Activated CD4-positive, alpha-beta T cell treated with anti-CD3 and anti-CD28 coated beads, Interleukin-2, amount 10 ng/mL, durations not matched to agents 7 days and 5 days (primary cell): ENCODE data around the gene ZNF467. TPM values are rescaled to one million over a fixed set of nuclear protein-coding genes. Genes with fewer than 3 reads are reported as not detected.

ENCODE experiments used
- CTCF ChIA-PET: fragments of 350-600 bp; sonication (Branson Sonifier 250); formaldehyde crosslinking; loops from one replicate; lab custom pipeline; 2021; ENCODE audit warnings: antibody characterized with exemption; lab: Charles Lee
- POLR2A ChIA-PET: fragments of 350-600 bp; sonication (Branson Sonifier 250); formaldehyde crosslinking; loops from one replicate; lab custom pipeline; 2021; ENCODE audit warnings: antibody characterized with exemption; lab: Charles Lee
- DNase-seq: peaks from one replicate; pipeline ENCODE4 v3.0.0-alpha.2; 2020
- H3K27ac Mint-ChIP-seq: one replicate; pipeline ENCODE4 v1.8.0; 2021; ENCODE audit warnings: mild to moderate bottlenecking, moderate library complexity, mixed read lengths
- H3K27me3 Mint-ChIP-seq: one replicate; pipeline ENCODE4 v1.8.0; 2021; ENCODE audit warnings: mixed read lengths
- H3K36me3 Mint-ChIP-seq: one replicate; pipeline ENCODE4 v1.8.0; 2021; ENCODE audit warnings: low read depth, mixed read lengths
- H3K4me1 Mint-ChIP-seq: one replicate; pipeline ENCODE4 v1.8.0; 2021; ENCODE audit warnings: mixed read lengths
- H3K4me3 Mint-ChIP-seq: one replicate; pipeline ENCODE4 v1.8.0; 2021; ENCODE audit warnings: mild to moderate bottlenecking, moderate library complexity, mixed read lengths
- H3K9me3 Mint-ChIP-seq: one replicate; pipeline ENCODE4 v1.8.0; 2021; ENCODE audit warnings: mixed read lengths
- total RNA-seq, 2 experiments: library from RNA; stranded (reverse); gene quantifications; one replicate each; pipeline ENCODE4 v1.2.3, GENCODE V29; 2021

The ZNF467 gene
- total RNA-seq, 2 experiments from 2014 or later, result 0.15 to 0.32 TPM

DNA sequence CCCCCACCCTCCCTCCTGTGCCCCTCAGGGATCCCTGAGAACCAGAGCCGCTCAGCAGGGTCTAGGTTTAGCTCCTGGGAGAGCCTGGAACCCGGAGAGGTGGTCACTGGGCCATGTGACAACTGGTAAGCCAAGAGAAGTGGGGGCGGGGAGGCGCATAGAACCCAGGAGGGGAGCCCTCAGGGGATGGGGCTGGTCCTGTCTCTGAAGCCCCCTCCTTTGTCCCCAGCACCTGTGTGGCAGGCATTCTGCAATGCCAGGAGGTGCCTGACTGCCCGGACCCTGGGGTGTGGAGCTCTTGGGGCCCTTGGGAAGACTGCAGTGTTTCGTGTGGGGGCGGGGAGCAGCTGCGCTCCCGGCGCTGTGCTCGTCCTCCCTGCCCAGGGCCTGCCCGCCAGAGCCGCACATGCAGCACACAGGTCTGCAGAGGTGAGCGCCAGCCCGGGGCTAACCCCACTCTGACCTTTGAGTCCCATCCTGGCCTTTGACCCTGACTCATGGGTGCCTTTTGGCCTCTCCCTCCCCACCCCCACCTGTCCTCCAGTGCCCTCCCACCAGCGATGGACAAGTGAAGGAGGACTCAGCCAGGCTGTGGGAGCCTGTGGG, 42.4 kb upstream of the ZNF467 start:
- ChIA-PET CTCF (no interaction called here), POLR2A (no interaction called here)
- no peak overlapping the region for H3K27ac Mint-ChIP-seq
- H3K36me3 Mint-ChIP-seq, result no peaks in the 10 kb centered on the region
- no peaks in the 10 kb centered on the region for H3K27me3 Mint-ChIP-seq
- no peak for DNase-seq
- H3K4me1 Mint-ChIP-seq, result no peaks in the 10 kb centered on the region
- H3K4me3 Mint-ChIP-seq, result no peak overlapping the region
- no peaks in the 10 kb centered on the region for H3K9me3 Mint-ChIP-seq

DNA sequence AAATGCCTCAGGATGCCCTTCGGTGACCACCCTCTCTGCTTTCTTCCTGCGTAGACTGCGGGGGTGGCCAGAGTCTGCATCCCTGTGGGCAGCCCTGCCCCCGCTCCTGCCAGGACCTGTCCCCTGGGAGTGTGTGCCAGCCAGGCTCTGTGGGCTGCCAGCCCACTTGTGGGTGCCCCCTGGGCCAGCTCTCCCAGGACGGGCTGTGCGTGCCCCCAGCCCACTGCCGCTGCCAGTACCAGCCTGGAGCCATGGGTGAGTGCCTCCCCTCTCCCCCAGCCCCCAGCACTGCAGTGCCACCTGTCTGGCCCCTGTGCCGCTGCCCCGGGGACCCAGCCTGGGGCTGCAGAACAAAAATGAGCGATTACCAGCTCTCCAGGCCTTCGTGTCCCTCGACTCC, 41.7 kb upstream of the ZNF467 start:
- H3K9me3 Mint-ChIP-seq, result no peaks in the 10 kb centered on the region
- no peak overlapping the region for H3K27ac Mint-ChIP-seq
- no peaks in the 10 kb centered on the region for H3K27me3 Mint-ChIP-seq
- H3K4me3 Mint-ChIP-seq, result no peak overlapping the region
- H3K4me1 Mint-ChIP-seq, result no peaks in the 10 kb centered on the region
- ChIA-PET CTCF (no interaction called here), POLR2A (no interaction called here)
- DNase-seq, result no peak
- H3K36me3 Mint-ChIP-seq, result no peaks in the 10 kb centered on the region

DNA sequence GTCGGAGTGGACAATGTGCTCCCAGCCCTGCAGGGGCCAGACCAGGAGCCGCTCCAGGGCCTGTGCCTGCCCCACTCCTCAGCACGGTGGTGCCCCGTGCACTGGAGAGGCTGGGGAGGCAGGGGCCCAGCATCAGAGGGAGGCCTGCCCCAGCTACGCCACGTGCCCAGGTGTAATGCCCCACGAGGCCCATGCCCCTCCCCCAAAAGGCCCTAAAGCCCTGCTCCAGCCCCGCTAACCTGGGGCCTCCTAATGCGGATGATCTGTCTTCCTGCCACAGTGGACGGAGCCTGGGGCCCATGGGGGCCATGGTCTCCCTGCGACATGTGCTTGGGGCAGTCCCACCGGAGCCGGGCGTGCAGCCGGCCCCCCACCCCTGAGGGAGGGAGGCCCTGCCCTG, 41.1 kb upstream of the ZNF467 start:
- ChIA-PET CTCF (no interaction called here), POLR2A (no interaction called here)
- no peaks in the 10 kb centered on the region for H3K36me3 Mint-ChIP-seq
- DNase-seq, result no peak
- no peaks in the 10 kb centered on the region for H3K27me3 Mint-ChIP-seq
- H3K4me3 Mint-ChIP-seq, result no peak overlapping the region
- no peaks in the 10 kb centered on the region for H3K9me3 Mint-ChIP-seq
- no peak overlapping the region for H3K27ac Mint-ChIP-seq
- H3K4me1 Mint-ChIP-seq, result no peaks in the 10 kb centered on the region

DNA sequence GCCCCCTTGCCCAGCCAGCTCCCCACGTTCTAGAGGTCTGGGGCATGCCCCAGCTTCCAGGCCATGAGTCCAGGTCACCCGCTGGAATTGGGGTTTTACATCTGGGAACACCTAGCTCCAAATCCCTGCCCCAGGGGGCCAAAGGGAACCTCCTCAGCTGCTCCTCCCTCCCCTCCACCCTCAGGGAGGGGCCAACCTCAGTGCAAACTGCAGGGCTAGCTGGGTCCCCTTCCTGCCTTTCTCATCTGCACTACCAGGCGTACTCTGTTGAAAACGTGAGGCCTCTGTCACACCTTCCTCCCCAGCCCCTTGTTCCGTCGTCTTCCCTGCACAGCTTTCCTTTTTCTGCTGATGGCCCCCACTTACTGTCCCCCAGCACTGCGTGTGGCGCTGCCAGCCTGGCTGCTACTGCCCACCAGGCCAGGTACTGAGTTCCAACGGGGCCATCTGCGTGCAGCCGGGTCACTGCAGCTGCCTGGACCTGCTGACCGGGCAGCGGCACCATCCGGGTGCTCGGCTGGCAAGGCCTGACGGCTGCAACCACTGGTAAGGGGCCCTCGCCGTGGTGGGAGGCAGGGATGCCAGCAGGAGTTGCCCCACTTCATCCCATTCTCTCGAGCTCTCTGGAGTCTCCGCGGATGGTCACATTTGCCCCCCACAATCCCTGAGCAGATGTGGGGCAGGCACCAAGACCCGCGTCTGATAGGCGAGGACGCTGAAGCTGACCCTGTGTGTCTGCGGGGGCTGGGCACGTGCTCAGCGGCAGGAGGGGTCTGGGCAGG, 40.1 kb upstream of the ZNF467 start:
- Mint-ChIP-seq H3K36me3 (no peaks in the 10 kb centered on the region), H3K9me3 (no peaks in the 10 kb centered on the region), H3K27me3 (no peaks in the 10 kb centered on the region), H3K4me3 (no peak overlapping the region), H3K27ac (no peak overlapping the region), H3K4me1 (no peaks in the 10 kb centered on the region)
- POLR2A ChIA-PET, result no interaction called here
- DNase-seq, result no peak
- CTCF ChIA-PET, result no interaction called here

DNA sequence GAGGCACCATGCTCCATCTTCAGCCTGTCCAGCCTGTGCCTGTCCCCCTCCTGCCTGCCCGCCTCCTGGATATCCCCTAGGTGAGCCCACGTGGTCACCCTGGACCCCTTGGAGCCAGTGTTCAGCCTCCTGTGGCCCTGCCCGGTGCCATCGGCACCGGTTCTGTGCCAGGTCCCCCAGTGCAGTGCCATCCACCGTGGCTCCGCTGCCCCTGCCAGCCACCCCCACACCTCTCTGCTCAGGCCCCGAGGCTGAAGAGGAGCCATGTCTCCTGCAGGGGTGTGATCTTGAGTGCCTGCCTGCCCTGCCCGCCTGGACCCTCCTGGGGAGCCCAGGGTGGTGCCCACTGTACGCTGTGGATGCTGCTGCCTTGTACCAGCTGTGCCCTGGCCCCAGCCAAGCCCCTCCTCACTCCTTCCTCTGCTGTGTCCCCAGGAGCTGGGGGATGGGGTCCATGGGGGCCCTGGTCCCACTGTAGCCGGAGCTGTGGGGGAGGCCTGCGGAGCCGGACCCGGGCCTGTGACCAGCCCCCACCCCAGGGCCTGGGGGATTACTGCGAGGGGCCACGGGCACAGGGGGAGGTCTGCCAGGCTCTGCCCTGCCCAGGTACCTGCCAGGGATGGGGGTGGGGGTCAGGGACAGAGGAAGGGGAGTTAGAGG, 38.6 kb upstream of the ZNF467 start:
- CTCF ChIA-PET, result no interaction called here
- POLR2A ChIA-PET, result no interaction called here
- Mint-ChIP-seq H3K27ac (no peak overlapping the region), H3K27me3 (no peaks in the 10 kb centered on the region), H3K4me3 (no peak overlapping the region), H3K4me1 (no peaks in the 10 kb centered on the region), H3K9me3 (no peaks in the 10 kb centered on the region), H3K36me3 (no peaks in the 10 kb centered on the region)
- DNase-seq, result no peak

DNA sequence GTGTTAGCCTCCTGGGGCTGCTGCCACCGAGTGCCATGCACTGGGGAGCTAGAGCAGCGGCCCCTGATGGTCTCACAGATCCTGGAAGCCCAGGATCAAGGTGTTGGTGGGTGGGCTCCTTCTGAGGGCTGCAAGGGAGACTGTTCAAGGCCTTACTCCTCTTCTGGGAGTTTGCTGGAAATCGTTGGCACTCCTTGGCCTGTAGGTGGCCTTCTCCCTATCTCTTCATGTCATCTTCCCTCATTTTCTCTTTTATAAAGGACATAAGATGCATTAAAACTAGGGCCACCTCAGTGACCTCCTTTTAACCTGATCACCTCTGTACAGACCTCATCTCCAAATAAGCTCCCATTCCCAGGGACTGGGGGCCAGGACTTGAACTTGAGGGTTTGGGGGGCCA, 37.8 kb upstream of the ZNF467 start:
- Mint-ChIP-seq H3K9me3 (no peaks in the 10 kb centered on the region), H3K4me1 (no peaks in the 10 kb centered on the region), H3K4me3 (no peak overlapping the region), H3K27ac (no peak overlapping the region), H3K36me3 (no peaks in the 10 kb centered on the region), H3K27me3 (no peaks in the 10 kb centered on the region)
- ChIA-PET POLR2A (no interaction called here), CTCF (no interaction called here)
- no peak for DNase-seq

DNA sequence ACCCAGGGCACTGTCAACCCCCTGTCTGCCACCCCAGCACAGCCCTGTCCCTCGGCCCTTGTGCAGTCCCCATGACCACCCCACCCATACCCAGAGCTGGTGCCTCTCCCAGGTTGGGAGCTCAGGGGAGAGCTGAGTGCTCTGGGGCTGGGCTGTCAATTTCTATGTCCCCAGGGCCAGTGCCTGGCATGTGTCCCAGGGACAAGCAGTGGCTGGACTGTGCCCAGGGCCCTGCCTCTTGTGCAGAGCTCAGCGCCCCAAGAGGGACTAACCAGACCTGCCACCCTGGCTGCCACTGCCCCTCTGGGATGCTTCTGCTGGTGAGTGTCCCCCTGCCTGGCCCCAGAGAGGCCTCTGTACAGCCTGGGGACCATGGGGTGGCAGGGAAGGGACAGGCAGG, 35.8 kb upstream of the ZNF467 start:
- no peaks in the 10 kb centered on the region for H3K27me3 Mint-ChIP-seq
- POLR2A ChIA-PET, result no interaction called here
- CTCF ChIA-PET, result no interaction called here
- H3K4me3 Mint-ChIP-seq, result no peak overlapping the region
- H3K36me3 Mint-ChIP-seq, result no peaks in the 10 kb centered on the region
- no peaks in the 10 kb centered on the region for H3K4me1 Mint-ChIP-seq
- DNase-seq, result no peak
- no peaks in the 10 kb centered on the region for H3K9me3 Mint-ChIP-seq
- no peak overlapping the region for H3K27ac Mint-ChIP-seq

DNA sequence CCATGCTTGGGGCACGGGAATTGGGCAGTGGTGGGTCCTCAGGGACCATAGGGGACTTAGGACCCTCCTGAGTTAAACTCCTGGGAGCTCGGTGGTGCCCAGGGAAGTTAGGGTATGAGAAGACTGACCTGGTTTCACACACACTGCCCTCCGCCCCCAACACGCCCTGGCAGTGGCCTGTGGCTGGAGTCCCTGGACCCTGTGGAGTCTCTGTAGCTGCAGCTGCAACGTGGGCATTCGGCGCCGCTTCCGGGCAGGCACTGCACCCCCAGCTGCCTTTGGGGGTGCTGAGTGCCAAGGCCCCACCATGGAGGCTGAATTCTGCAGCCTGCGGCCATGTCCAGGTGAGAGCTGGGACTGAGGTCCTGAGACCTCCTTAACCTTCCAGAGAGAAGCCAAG, 34.9 kb upstream of the ZNF467 start:
- Mint-ChIP-seq H3K4me3 (no peak overlapping the region), H3K4me1 (no peaks in the 10 kb centered on the region), H3K27ac (no peak overlapping the region), H3K36me3 (no peaks in the 10 kb centered on the region), H3K27me3 (no peaks in the 10 kb centered on the region), H3K9me3 (no peaks in the 10 kb centered on the region)
- DNase-seq, result no peak
- ChIA-PET POLR2A (no interaction called here), CTCF (no interaction called here)

DNA sequence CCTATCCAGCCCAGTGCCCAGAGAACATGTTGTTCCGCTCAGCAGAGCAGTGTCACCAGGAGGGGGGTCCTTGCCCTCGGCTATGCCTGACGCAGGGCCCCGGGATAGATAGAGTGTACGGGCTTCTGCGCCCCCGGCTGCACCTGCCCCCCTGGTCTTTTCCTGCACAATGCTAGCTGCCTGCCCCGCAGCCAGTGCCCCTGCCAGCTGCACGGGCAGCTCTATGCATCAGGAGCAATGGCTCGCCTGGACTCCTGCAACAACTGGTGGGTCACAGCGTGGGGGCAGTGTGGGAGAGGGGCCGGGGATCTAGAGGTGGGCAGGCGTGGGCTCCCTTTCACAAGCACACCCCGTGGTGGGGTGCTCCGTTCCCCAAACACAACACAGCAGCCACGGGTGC, 33.3 kb upstream of the ZNF467 start:
- POLR2A ChIA-PET, result no interaction called here
- no peaks in the 10 kb centered on the region for H3K9me3 Mint-ChIP-seq
- H3K27me3 Mint-ChIP-seq, result no peaks in the 10 kb centered on the region
- DNase-seq, result no peak
- CTCF ChIA-PET, result interaction anchor here (1.0 to 1.6 kb wide), 4 partner anchors 16 to 65 kb away, joined by 3 to 4 read pairs (median 3); partner anchors contain the start of gene ZNF862
- no peaks in the 10 kb centered on the region for H3K4me1 Mint-ChIP-seq
- no peak overlapping the region for H3K4me3 Mint-ChIP-seq
- no peak overlapping the region for H3K27ac Mint-ChIP-seq
- no peaks in the 10 kb centered on the region for H3K36me3 Mint-ChIP-seq

DNA sequence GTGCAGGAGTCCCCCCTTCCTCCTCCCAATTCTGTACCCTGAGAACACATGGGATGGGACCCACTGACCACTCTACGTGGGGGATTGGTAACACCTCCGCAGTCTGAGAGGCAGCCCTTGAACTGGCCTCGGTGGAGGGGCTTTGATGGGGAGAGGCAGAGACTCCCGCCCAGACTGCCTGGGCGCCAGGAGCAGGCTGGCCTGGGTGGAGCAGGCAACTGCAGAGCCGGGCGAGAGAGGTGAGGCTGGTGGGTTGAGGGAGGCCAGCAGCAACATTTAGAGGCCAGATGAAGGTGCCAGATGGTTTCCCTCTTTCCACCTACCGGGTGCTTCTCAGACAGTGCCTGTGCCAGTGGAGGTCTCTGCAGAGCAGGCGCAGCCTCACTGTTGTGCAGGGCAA, 30.7 kb upstream of the ZNF467 start:
- no peak for DNase-seq
- CTCF ChIA-PET, result no interaction called here
- POLR2A ChIA-PET, result no interaction called here
- H3K9me3 Mint-ChIP-seq, result no peaks in the 10 kb centered on the region
- H3K4me1 Mint-ChIP-seq, result no peaks in the 10 kb centered on the region
- H3K27ac Mint-ChIP-seq, result no peak overlapping the region
- no peaks in the 10 kb centered on the region for H3K27me3 Mint-ChIP-seq
- no peak overlapping the region for H3K4me3 Mint-ChIP-seq
- no peaks in the 10 kb centered on the region for H3K36me3 Mint-ChIP-seq

DNA sequence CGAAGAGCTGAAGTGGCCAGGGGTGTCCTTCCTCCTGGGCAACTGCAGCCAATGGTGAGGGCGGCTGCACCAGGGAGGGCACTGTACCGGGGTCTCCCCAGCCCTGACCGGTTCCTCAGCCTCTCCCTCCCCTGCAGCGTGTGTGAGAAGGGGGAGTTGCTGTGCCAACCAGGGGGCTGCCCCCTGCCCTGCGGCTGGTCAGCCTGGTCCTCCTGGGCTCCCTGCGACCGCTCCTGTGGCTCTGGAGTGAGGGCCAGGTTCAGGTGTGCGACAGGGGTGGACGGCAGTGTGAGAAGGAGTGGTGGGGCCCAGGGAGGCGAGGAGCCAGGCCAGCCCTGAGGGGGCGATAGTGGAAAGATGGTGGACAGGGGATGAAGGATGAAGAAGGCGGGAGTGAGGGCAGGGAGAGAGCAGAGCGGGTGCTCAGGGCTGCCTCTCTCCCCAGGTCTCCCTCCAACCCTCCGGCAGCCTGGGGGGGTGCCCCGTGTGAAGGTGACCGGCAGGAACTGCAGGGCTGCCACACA, 30.2 kb upstream of the ZNF467 start:
- ChIA-PET POLR2A (no interaction called here), CTCF (no interaction called here)
- Mint-ChIP-seq H3K27ac (no peak overlapping the region), H3K4me1 (no peaks in the 10 kb centered on the region), H3K27me3 (no peaks in the 10 kb centered on the region), H3K36me3 (no peaks in the 10 kb centered on the region), H3K9me3 (no peaks in the 10 kb centered on the region), H3K4me3 (no peak overlapping the region)
- DNase-seq, result no peak

DNA sequence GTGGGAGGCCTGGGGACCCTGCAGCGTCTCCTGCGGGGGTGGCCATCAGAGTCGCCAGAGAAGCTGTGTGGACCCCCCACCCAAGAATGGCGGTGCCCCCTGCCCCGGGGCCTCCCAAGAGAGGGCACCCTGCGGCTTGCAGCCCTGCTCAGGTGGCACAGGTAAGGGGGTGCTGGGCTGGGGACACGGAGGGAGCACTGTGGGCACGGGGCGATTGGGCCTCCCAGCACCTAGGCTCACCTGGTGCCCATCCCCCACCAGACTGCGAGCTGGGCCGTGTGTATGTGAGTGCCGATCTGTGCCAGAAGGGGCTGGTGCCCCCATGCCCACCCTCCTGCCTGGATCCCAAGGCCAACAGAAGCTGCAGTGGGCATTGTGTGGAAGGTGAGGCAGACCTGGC, 29.6 kb upstream of the ZNF467 start:
- no peaks in the 10 kb centered on the region for H3K4me1 Mint-ChIP-seq
- H3K27me3 Mint-ChIP-seq, result no peaks in the 10 kb centered on the region
- no peak overlapping the region for H3K27ac Mint-ChIP-seq
- no peaks in the 10 kb centered on the region for H3K9me3 Mint-ChIP-seq
- no peak for DNase-seq
- no peaks in the 10 kb centered on the region for H3K36me3 Mint-ChIP-seq
- H3K4me3 Mint-ChIP-seq, result no peak overlapping the region
- ChIA-PET CTCF (no interaction called here), POLR2A (no interaction called here)

DNA sequence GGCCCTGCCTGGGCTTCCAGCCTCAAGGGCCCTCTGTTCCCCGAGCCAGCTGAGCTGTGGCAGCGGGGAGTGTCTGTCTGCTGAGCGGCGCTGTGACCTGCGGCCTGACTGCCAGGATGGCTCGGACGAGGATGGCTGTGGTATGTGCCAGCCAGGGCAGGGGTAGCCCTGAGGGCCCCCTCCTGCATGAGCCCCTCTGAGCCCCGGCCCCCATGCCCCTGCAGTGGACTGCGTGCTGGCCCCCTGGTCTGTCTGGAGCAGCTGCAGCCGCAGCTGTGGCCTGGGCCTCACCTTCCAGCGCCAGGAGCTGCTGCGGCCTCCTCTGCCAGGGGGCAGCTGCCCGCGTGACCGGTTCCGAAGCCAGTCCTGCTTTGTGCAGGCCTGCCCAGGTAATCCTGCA, 28.4 kb upstream of the ZNF467 start:
- ChIA-PET CTCF (no interaction called here), POLR2A (no interaction called here)

More for the DNA sequence above, 28.4 kb upstream of the ZNF467 start:
- DNase-seq, result no peak
- H3K4me1 Mint-ChIP-seq, result no peaks in the 10 kb centered on the region
- no peak overlapping the region for H3K4me3 Mint-ChIP-seq
- H3K36me3 Mint-ChIP-seq, result no peaks in the 10 kb centered on the region
- no peak overlapping the region for H3K27ac Mint-ChIP-seq
- H3K9me3 Mint-ChIP-seq, result no peaks in the 10 kb centered on the region
- H3K27me3 Mint-ChIP-seq, result no peaks in the 10 kb centered on the region
